Duodenal mucosa (tissue), 2 donors: Measurements from ENCODE around the gene HUS1B.

ENCODE experiments used
- H3K27ac ChIP-seq: one replicate; pipeline ENCODE4 v1.7.0; 2013; ENCODE audit warnings: low read depth, low read length
- H3K27me3 ChIP-seq, 2 donors: one replicate each; pipeline ENCODE4 v1.7.0; 2013; ENCODE audit warnings: low read length in 2 of 2, control low read depth in 1 of 2; ENCODE audit not compliant: insufficient read depth in 2 of 2, control insufficient read depth in 1 of 2
- H3K36me3 ChIP-seq, 2 donors: one replicate each; pipeline ENCODE4 v1.7.0; 2013; ENCODE audit warnings: low read length in 2 of 2, control low read depth in 1 of 2; ENCODE audit not compliant: insufficient read depth in 2 of 2, control insufficient read depth in 1 of 2
- H3K4me1 ChIP-seq, 2 donors: one replicate each; pipeline ENCODE4 v1.7.0; 2013; ENCODE audit warnings: low read length in 2 of 2, control low read depth in 1 of 2; ENCODE audit not compliant: insufficient read depth in 2 of 2, control insufficient read depth in 1 of 2
- H3K4me3 ChIP-seq, 2 donors: one replicate each; pipeline ENCODE4 v1.7.0; 2013; ENCODE audit warnings: low read length in 2 of 2, low read depth in 1 of 2
- H3K9ac ChIP-seq, 2 donors: one replicate each; pipeline ENCODE4 v1.7.0; 2013; ENCODE audit warnings: low read length in 2 of 2, low read depth in 1 of 2
- H3K9me3 ChIP-seq, 2 donors: one replicate each; pipeline ENCODE4 v1.7.0; 2013; ENCODE audit warnings: low read length in 2 of 2, control low read depth in 1 of 2; ENCODE audit not compliant: control insufficient read depth in 1 of 2

Gene HUS1B

GRCh38 chr6:657743-658142 is 843 bp upstream of the HUS1B start:
- Histone ChIP-seq H3K4me3 (no peak overlapping the region), H3K9me3 (no peaks in the 10 kb centered on the region), H3K27me3 (no peaks in the 10 kb centered on the region), H3K9ac (no peak overlapping the region), H3K27ac (no peak overlapping the region), H3K4me1 (peaks cover 0 to 4% of the 10 kb centered on the region in 2 donors), H3K36me3 (peaks cover 5 to 8% of the 10 kb centered on the region in 2 donors)

DNA sequence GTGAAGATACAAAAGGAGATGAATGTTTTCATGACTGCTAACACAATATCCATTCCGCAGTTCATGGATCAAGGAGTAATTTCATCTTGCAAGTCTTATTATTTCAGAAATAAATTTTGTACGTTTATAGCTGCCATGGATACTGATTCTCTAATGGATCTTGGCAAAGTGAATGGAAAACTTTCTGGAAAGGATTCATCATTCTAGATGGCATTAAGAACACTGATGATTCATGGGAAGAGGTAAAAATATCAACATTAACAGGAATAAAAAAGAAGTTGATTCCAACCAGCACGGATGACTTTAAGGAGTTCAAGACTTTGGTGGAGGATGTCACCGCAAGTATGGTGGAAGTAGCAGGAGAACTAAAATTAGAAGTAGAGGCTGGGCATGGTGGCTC is 2.8 kb downstream of the HUS1B start:
- no peaks in the 10 kb centered on the region for H3K4me1 ChIP-seq
- no peak overlapping the region for H3K27ac ChIP-seq
- no peaks in the 10 kb centered on the region for H3K9me3 ChIP-seq
- no peak overlapping the region for H3K4me3 ChIP-seq
- peaks cover 5 to 8% of the 10 kb centered on the region in 2 donors for H3K36me3 ChIP-seq
- H3K9ac ChIP-seq = no peak overlapping the region
- no peaks in the 10 kb centered on the region for H3K27me3 ChIP-seq

DNA sequence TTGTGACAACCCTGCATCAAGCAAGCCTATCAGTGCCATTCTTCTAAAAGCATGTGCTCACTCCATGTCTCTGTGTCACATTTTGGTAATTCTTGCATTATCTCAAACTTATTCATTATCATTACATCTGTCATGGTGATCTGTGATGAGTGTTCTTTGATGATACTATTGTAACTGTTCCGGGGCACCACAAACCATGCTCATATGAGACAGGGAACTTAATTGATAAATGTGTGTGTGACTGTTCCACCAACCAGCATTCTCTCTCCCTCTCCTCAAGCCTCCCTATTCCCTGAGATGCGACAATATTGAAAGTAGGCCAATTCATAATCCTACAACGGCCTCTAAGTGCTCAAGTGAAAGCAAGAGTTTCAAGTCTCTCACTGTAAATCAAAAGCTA is 4.0 kb downstream of the HUS1B start:
- no peaks in the 10 kb centered on the region for H3K9me3 ChIP-seq
- no peaks in the 10 kb centered on the region for H3K4me1 ChIP-seq
- H3K9ac ChIP-seq = no peak overlapping the region
- no peaks in the 10 kb centered on the region for H3K27me3 ChIP-seq
- no peak overlapping the region for H3K4me3 ChIP-seq
- H3K36me3 ChIP-seq = peaks cover 5 to 8% of the 10 kb centered on the region in 2 donors
- H3K27ac ChIP-seq = no peak overlapping the region

DNA sequence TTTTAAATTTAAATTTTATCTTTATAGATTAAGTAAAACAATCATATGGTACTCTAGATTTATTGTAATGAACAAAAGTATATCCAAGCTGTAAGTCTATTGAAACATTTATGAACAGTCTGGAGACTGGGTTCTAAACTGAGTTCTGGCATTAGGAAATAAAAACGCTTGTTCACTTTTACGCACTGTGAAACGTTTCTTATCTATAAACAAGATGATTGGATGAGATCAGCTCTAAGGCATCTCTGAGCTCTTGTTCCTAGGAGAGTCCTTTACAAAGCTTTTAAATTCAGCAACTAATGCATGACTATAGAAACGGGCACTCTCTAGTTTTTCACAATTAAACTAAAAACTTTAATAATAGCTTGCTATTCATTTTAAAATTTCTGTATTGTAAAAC is 6.8 kb downstream of the HUS1B start:
- Histone ChIP-seq H3K9me3 (no peaks in the 10 kb centered on the region), H3K9ac (no peak overlapping the region), H3K4me1 (no peaks in the 10 kb centered on the region), H3K4me3 (no peak overlapping the region), H3K27ac (no peak overlapping the region), H3K27me3 (no peaks in the 10 kb centered on the region), H3K36me3 (no peaks in the 10 kb centered on the region)

- no peaks in the 10 kb centered on the region for H3K4me1 ChIP-seq
- no peak overlapping the region for H3K9ac ChIP-seq
- no peaks in the 10 kb centered on the region for H3K36me3 ChIP-seq
- no peak overlapping the region for H3K27ac ChIP-seq
- no peak overlapping the region for H3K4me3 ChIP-seq
- H3K27me3 ChIP-seq = no peaks in the 10 kb centered on the region
- no peaks in the 10 kb centered on the region for H3K9me3 ChIP-seq
Observed at GRCh38 chr6:642805-643204, 14.1 kb downstream of the HUS1B start.

DNA sequence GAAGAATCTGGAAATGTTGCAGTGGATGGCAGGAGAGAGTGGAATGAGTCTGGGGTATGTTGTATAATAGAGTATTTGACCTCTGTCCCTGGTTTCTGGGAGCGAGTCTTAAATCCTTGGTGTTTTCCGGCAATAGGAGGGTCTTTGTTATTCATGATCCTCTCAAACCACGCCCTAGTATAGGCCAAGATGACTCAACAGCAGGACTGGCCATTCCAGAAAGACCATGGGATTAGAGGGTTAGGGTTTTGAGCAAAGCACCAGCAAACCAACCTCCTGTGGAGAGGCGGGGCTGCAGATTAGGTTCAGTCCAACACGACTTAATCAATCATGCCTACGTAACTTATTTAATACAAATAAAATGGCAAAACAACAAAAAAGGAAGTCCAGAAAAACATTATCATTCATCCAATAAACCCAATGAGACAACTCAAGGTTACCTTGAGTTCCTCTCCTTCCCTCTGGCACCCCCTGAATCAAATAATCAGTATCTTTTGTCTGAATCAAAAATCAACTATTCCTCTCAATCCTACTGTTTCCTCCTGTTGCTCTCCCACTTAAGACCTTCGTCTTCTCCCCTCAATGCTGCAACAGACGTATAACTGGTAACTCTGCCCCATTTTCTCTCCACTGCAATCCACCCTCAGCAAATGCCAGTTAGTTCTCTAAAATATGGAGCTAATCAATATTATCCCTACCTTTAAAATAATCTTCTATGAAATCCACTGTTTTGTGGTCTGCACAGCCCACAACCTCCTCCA is 15.5 kb downstream of the HUS1B start:
- H3K36me3 ChIP-seq = no peaks in the 10 kb centered on the region
- no peaks in the 10 kb centered on the region for H3K4me1 ChIP-seq
- no peaks in the 10 kb centered on the region for H3K27me3 ChIP-seq
- no peaks in the 10 kb centered on the region for H3K9me3 ChIP-seq
- H3K27ac ChIP-seq = no peak overlapping the region
- H3K9ac ChIP-seq = no peak overlapping the region
- no peak overlapping the region for H3K4me3 ChIP-seq

DNA sequence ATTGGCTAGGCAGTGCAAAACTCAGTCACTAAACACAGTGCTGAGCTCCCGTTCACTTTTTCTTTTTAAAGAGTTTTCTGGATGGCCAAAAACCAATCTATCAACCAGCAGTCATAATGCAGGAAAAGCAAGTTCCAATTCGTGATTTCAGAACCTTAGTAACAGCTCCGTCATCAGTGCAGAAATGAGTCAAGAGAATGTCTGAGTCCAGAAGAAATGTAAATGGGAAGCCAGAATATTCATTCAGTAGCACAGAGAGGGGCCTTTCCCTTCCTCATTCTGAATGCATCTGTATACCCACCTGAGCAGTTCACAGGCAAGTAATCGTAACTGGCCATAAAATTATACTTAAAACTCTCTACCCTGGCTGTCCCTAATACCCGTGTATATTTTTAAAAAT is 20.4 kb downstream of the HUS1B start:
- H3K9ac ChIP-seq = no peak overlapping the region
- no peak overlapping the region for H3K4me3 ChIP-seq
- no peaks in the 10 kb centered on the region for H3K9me3 ChIP-seq
- no peak overlapping the region for H3K27ac ChIP-seq
- H3K4me1 ChIP-seq = no peaks in the 10 kb centered on the region
- peaks cover 0 to 4% of the 10 kb centered on the region in 2 donors for H3K36me3 ChIP-seq
- no peaks in the 10 kb centered on the region for H3K27me3 ChIP-seq

DNA sequence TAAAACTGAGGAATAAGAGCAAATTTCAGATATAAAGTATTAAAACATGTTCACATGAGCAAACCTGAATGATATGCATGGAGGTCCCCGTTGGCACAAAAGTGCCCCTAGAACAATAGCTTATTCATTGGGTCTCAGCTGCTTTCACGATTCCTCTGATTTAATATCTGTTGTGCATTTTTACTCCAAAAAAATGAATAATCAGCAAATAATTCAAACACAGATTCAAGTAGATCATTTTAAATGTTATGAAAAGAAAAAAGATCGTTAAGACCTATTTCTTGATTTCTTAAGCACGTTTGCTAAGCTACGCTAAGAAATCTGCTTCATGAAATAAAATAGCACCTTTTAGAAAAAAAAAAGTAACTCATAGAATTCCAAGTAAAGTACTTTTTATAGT is 21.7 kb downstream of the HUS1B start:
- no peak overlapping the region for H3K27ac ChIP-seq

DNA sequence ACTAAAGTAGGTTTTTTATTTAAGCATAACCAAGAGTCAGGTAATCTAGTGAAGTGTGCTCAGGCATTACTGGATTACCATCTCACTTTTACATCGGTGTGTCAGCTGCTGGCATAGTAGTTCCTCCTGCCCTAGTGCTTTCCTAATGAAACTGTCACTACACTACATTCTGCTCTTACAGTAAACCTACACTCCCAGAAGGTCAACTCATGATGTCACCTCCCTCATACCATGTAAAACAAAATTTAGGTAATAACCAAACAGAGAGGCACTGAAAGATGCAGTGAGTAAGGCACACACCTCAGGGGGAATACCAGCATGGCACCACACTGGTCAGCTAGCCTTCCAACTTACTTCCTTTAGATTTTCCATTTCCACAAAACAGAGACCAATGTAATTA is 23.3 kb downstream of the HUS1B start:
- Histone ChIP-seq H3K4me1 (no peaks in the 10 kb centered on the region), H3K27ac (no peak overlapping the region), H3K27me3 (no peaks in the 10 kb centered on the region), H3K9me3 (no peaks in the 10 kb centered on the region), H3K36me3 (peaks cover 3 to 4% of the 10 kb centered on the region in 2 donors), H3K4me3 (no peak overlapping the region), H3K9ac (no peak overlapping the region)

More for the DNA sequence above, 21.7 kb downstream of the HUS1B start:
- Histone ChIP-seq H3K36me3 (peaks cover 3 to 4% of the 10 kb centered on the region in 2 donors), H3K9me3 (no peaks in the 10 kb centered on the region), H3K4me1 (no peaks in the 10 kb centered on the region), H3K27me3 (no peaks in the 10 kb centered on the region), H3K4me3 (no peak overlapping the region), H3K9ac (no peak overlapping the region)

GRCh38 chr6:628766-629165 is 28.1 kb downstream of the HUS1B start:
- Histone ChIP-seq H3K27ac (no peak overlapping the region), H3K36me3 (peaks cover 3 to 4% of the 10 kb centered on the region in 2 donors), H3K9me3 (no peaks in the 10 kb centered on the region), H3K27me3 (no peaks in the 10 kb centered on the region), H3K4me3 (no peak overlapping the region), H3K4me1 (no peaks in the 10 kb centered on the region), H3K9ac (no peak overlapping the region)
